NCI-H524 treated with DMSO at 0.1 percent for 48 hours (cell line): ENCODE measurements around the gene PLEKHG1.

Experiments used
- DNase-seq: peaks from one replicate; lab custom pipeline; 2025; lab: John Stamatoyannopoulos, UW

PLEKHG1 gene

GRCh38 chr6:150640556-150641209, 41.0 kb downstream of the PLEKHG1 start:
- DNase-seq, result no peak

GRCh38 chr6:150641398-150642139, 41.9 kb downstream of the PLEKHG1 start:
- no peak for DNase-seq

- DNase-seq, result no peak
Observed at GRCh38 chr6:150646228-150646627, 46.5 kb downstream of the PLEKHG1 start.

- no peak for DNase-seq
Observed at GRCh38 chr6:150647051-150647450, 47.4 kb downstream of the PLEKHG1 start.
